HAP-1 (cell line): ENCODE measurements around the gene COL5A2.

ENCODE experiments used
- DNase-seq, 2 experiments: peaks; one replicate each; pipeline ENCODE4 v3.0.0-alpha.2; 2016 to 2020; ENCODE audit warnings: low spot score in 2 of 2
- H3K27me3 ChIP-seq: fragments of 250-450 bp; sonication (Bioruptor Pico); 2 replicates; pipeline ENCODE4 v1.5.1; 2020; ENCODE audit warnings: low read depth, mild to moderate bottlenecking, moderate library complexity
- H3K36me3 ChIP-seq: fragments of 250-450 bp; sonication (Bioruptor Pico); replicated peaks from 2 replicates; pipeline ENCODE4 v1.5.1; 2020; ENCODE audit warnings: mild to moderate bottlenecking
- H3K4me1 ChIP-seq: fragments of 250-450 bp; sonication (Bioruptor Pico); 2 replicates; pipeline ENCODE4 v1.5.1; 2020; ENCODE audit warnings: mild to moderate bottlenecking
- H3K4me3 ChIP-seq: fragments of 250-450 bp; sonication (Bioruptor Pico); 2 replicates; pipeline ENCODE4 v1.5.1; 2020; ENCODE audit warnings: mild to moderate bottlenecking, moderate library complexity
- H3K9me3 ChIP-seq: fragments of 250-450 bp; sonication (Bioruptor Pico); 2 replicates; pipeline ENCODE4 v1.5.1; 2020; ENCODE audit warnings: mild to moderate bottlenecking, moderate library complexity
- in situ Hi-C: fragments of 300-500 bp; cut with MboI; formaldehyde crosslinking; loops from 3 replicates; pipeline ENCODE4 v1.14.3; 2020; ENCODE audit warnings: low sequenced_read_pairs, inconsistent platforms, mixed read lengths

COL5A2 gene

DNA sequence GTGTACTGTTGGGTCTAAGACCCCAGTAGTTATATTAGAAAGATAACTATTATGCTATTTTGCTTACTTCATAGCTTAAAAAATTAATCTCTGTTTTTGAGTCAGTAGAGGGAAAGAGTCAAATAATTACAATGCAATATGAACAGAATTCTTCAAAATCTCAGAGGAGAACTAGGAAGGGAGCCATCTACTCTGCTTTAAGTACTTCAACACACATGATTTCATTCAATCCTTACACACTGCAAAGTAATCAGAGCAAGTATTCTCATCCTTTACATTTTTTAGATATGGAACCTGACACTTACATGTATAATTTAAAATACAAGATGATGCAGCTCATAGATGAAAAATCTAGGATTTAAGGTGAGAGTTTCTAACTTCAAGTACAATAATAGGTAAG is 27.7 kb downstream of the COL5A2 start:
- H3K4me1 ChIP-seq = peaks cover 3% of the 10 kb centered on the region; the same call in 1 of the 2 replicates
- H3K9me3 ChIP-seq = no peaks in the 10 kb centered on the region
- DNase-seq = no peak
- H3K36me3 ChIP-seq = no peaks in the 10 kb centered on the region
- no peaks in the 10 kb centered on the region for H3K27me3 ChIP-seq
- no peak overlapping the region for H3K4me3 ChIP-seq
- in situ Hi-C loops = no loop called here

DNA sequence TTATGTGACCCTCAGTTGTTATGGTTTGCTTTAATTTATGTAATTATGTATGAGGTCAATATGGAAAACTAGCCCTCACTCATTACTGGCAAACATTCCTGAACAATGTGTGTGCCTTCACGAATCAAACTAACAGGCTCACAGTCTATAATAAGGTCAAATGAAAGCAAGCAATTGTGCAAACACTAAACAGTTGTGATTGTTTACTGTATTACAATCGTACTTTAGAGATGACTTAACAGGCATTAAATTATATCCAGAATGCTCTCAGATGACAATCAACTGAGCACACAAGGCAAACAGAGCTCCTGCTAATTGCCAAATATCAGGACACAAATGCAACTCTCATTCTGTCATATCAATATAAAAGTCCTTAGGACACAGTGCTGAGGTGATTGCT is 29.5 kb downstream of the COL5A2 start:
- Histone ChIP-seq H3K4me3 (no peak overlapping the region), H3K27me3 (no peaks in the 10 kb centered on the region), H3K9me3 (no peaks in the 10 kb centered on the region), H3K4me1 (peaks cover 3% of the 10 kb centered on the region; the same call in 1 of the 2 replicates), H3K36me3 (no peaks in the 10 kb centered on the region)
- in situ Hi-C loops = no loop called here
- peak in 1 of 2 experiments; percentile 9 for DNase-seq

DNA sequence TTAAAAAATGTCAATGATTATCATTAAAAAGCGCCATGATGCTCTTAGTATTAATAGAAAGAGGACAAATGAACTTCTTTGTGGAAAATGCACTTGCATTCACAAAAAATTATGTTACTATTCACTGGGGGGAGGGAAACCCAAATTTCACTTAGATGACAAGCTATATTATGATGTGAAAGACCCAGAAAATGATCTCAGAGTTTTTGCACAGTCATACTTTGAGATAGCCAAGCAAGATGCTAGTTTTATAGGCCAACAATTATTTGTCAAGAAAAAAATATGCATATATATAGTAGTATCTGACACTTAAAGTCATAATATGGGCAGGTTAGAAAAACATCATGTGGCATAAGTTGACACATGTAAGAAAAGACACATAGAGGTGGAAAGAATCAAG is 31.6 kb downstream of the COL5A2 start:
- no peak for DNase-seq
- Histone ChIP-seq H3K4me1 (peaks cover 3% of the 10 kb centered on the region; the same call in 1 of the 2 replicates), H3K4me3 (no peak overlapping the region), H3K27me3 (no peaks in the 10 kb centered on the region), H3K36me3 (no peaks in the 10 kb centered on the region), H3K9me3 (no peaks in the 10 kb centered on the region)
- in situ Hi-C loops = no loop called here

DNA sequence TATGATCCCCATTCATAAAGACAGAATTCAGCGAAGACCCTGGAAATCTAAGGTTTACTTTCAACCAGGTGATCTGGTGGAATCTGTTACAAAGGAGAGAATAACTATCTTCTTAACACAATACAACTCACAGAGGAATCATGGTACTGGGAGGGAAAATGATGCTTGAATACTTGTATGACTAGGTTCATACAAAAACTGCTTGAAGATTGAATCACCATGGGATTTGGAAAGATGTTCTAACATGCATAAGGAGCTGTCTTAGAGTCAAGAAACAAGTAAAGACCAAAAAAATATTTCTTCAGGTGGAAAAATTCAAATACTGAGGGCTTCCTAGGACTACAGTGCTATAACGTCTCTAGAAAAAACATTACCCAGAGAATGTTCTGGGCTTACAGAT is 32.2 kb downstream of the COL5A2 start:
- no peak for DNase-seq
- in situ Hi-C loops = no loop called here
- Histone ChIP-seq H3K4me1 (peaks cover 3% of the 10 kb centered on the region; the same call in 1 of the 2 replicates), H3K9me3 (no peaks in the 10 kb centered on the region), H3K27me3 (no peaks in the 10 kb centered on the region), H3K4me3 (no peak overlapping the region), H3K36me3 (no peaks in the 10 kb centered on the region)

DNA sequence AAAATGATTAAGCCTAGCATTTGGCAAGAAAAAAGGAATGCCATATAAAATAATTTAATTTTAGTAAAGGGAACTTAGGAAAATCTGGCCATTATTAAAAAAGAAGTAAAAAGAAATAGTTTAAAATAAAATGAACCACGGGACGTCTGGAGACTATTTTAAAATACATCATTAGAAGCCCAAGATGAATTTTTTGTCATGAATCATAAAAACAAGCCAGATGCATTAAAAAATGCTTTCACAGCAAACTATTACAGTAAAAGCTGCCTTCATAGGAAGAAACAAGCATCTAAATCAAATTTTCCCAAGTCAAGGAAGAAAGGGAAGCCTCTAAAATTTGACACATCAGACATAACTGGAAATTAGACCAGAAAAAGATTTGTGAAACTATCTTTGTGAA is 33.0 kb downstream of the COL5A2 start:
- in situ Hi-C loops = no loop called here

DNA sequence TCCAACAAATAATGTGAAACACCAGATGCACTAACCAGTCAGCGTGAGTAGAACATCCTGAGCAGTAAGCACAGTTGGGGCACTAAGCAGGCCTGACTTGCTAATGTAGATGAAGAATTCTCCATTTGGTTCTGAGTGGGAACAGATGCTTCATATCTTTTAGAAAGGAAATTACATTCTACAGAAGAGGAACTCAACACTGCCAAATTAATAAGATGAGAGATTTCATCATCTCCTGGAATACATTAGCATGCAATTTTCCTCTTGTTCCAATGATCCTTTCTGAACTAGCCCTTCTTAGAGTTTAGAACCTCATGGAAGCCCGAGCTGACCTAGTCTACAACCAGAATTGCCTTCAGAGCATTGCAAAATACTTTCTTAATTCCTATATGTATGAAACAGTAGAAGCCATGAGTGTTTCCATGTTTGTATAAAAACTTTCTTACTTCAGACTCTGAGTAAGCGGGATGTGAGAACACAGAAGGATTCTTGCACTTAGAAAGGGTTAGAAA is 34.8 kb downstream of the COL5A2 start:
- Histone ChIP-seq H3K4me1 (peaks cover 6% of the 10 kb centered on the region), H3K9me3 (no peaks in the 10 kb centered on the region), H3K4me3 (no peak overlapping the region), H3K36me3 (no peaks in the 10 kb centered on the region), H3K27me3 (no peaks in the 10 kb centered on the region)
- in situ Hi-C loops = no loop called here
- no peak for DNase-seq

More for the DNA sequence above, 33.0 kb downstream of the COL5A2 start:
- H3K4me1 ChIP-seq = peaks cover 3% of the 10 kb centered on the region; the same call in 1 of the 2 replicates
- DNase-seq = no peak
- no peak overlapping the region for H3K4me3 ChIP-seq
- no peaks in the 10 kb centered on the region for H3K36me3 ChIP-seq
- no peaks in the 10 kb centered on the region for H3K27me3 ChIP-seq
- no peaks in the 10 kb centered on the region for H3K9me3 ChIP-seq

DNA sequence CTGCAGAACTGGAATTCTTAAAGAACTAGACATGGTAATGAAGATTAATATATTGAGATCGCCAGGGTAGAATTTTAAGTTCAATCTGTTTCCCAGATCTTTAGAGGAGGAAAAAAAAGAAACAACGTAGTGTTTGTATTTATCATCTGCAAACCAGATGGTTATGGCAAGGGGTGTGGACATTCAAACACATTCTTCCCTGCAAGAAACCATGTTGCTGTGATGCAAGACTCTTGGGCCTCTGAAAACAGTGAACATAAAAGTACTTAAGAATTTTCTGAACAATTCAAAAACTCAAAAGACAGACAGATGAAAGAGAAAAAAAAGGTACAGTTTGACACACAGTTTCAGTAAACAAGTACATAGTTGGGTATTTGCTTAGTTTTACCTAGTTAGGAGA is 35.6 kb downstream of the COL5A2 start:
- in situ Hi-C loops = no loop called here
- H3K9me3 ChIP-seq = no peaks in the 10 kb centered on the region
- H3K27me3 ChIP-seq = no peaks in the 10 kb centered on the region
- no peak overlapping the region for H3K4me3 ChIP-seq
- H3K4me1 ChIP-seq = peaks cover 4% of the 10 kb centered on the region
- DNase-seq = no peak
- no peaks in the 10 kb centered on the region for H3K36me3 ChIP-seq

DNA sequence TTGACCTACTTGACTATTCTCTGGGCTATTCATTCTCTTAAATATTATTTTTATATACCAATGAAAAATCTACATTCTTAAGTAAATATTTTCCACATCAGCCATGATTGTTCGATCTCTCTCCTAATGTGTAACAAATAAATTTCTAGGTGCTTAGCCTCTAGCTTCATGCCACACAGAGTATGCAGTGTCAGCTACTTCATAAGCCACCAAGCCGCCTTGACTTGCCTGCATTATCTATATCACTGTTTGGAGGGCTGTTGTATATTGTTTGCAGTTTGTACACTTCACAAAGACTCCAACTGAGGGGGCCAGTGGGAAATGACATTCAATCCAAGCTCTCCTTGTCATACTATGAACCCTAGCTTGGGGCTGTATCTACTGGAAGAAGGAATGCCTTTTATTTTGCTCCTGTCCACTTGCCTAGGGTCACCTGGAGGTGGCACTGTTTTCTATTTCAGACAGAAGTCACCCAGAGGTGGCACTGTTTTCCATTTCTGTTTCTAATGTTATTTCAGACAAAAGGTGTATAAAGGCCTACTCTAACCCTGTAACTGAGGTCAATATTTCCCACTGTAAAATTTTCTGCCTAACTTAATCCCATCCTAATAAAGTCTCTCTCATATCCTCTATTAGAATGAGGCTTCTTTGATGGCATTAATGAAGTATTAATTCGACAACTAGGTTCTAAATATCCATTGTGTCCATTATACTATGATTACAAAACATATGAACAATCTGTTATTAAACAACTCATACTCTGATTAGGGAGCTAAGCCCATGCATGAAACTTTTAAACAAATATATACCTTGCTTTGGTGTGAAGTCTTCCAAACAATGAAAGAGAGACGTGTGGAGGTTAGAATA is 36.4 kb downstream of the COL5A2 start:
- no peaks in the 10 kb centered on the region for H3K9me3 ChIP-seq
- H3K36me3 ChIP-seq = no peaks in the 10 kb centered on the region
- H3K4me1 ChIP-seq = peaks cover 4% of the 10 kb centered on the region
- DNase-seq = peak; percentile 64 to 79
- in situ Hi-C loops = no loop called here
- no peak overlapping the region for H3K4me3 ChIP-seq
- H3K27me3 ChIP-seq = no peaks in the 10 kb centered on the region

DNA sequence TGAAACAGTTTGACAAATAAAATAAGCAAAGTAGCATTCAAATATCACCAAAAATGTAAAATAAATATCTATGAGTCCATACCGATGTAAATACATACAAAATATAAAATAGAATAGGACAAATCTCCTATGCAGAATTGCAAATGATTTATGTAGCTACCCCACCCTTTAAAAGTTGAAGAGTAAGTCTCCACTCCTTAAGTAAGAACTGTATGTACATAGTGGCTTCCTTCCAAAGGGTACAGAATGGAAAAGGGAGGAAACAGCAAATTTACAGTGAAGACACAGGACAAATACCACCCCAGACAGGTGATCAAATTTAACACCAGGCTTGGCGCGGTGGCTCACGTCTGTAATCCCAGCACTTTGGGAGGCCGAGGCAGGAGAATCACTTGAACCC is 40.8 kb downstream of the COL5A2 start:
- no peaks in the 10 kb centered on the region for H3K9me3 ChIP-seq
- in situ Hi-C loops = no loop called here
- no peaks in the 10 kb centered on the region for H3K27me3 ChIP-seq
- no peak overlapping the region for H3K4me3 ChIP-seq
- H3K36me3 ChIP-seq = no peaks in the 10 kb centered on the region
- DNase-seq = no peak
- peaks cover 4% of the 10 kb centered on the region for H3K4me1 ChIP-seq

DNA sequence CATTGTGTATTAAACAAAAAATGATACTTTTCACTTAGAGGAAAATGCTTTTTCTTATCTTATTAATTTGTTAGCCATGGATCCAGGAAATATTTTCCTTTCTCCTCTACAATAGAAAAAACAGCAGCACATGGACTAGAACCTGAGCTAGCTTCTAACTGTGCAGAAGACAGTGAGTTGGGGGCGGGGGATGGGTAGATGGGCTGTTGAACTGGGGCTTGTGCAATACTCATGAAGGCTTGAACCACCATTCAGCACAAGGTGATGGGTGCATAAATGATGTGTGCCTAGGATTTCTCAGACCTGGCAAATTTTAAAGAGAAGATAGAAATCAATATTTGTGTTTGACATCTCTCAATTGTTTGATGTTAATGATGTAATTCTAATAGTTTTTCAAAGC is 42.0 kb downstream of the COL5A2 start:
- DNase-seq = no peak
- H3K36me3 ChIP-seq = no peaks in the 10 kb centered on the region
- in situ Hi-C loops = no loop called here
- no peaks in the 10 kb centered on the region for H3K9me3 ChIP-seq
- peaks cover 4% of the 10 kb centered on the region; the same call in 1 of the 2 replicates for H3K4me1 ChIP-seq
- no peak overlapping the region for H3K4me3 ChIP-seq
- no peaks in the 10 kb centered on the region for H3K27me3 ChIP-seq

DNA sequence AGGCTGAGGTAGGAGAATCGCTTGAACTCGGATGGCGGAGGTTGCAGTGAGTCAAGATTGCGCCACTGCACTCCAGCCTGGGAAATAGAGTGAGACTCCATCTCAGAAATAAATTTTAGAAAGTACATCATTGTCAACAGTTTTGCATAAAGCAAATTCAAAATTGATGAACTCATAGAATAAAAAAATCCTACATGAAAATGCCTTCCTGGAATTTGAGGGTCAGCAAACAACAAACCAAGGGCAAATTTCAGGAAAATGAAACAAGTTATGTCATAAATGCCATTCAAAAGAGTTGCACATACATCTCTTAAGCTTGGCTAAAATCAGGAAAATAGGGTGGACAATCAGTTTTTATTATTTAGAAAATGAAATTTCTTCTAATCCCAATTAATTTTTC is 45.1 kb downstream of the COL5A2 start:
- Histone ChIP-seq H3K36me3 (no peaks in the 10 kb centered on the region), H3K27me3 (no peaks in the 10 kb centered on the region), H3K4me1 (no peaks in the 10 kb centered on the region), H3K4me3 (no peak overlapping the region), H3K9me3 (no peaks in the 10 kb centered on the region)
- in situ Hi-C loops = no loop called here
- no peak for DNase-seq

DNA sequence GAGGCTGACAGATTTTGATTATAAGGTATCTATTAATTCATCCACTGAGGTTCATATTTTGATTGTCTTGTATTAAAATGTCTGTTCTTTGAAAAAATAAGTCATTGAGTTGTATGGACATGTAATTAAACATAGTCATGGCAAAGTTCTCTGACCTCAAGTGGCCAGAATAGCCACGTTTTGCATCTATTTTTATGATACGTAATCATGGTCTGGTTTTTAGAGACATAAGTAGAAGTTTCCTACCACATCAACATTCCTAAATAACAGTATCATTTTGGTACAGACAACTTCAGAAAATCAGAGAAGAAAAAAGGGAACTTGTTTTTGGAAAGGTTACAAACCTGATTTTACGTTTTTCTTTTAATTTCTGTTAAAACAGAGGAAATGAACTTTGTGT is 47.6 kb downstream of the COL5A2 start:
- in situ Hi-C loops = no loop called here
- H3K4me3 ChIP-seq = no peak overlapping the region
- H3K9me3 ChIP-seq = no peaks in the 10 kb centered on the region
- H3K27me3 ChIP-seq = no peaks in the 10 kb centered on the region
- H3K4me1 ChIP-seq = no peaks in the 10 kb centered on the region
- no peak for DNase-seq
- no peaks in the 10 kb centered on the region for H3K36me3 ChIP-seq

DNA sequence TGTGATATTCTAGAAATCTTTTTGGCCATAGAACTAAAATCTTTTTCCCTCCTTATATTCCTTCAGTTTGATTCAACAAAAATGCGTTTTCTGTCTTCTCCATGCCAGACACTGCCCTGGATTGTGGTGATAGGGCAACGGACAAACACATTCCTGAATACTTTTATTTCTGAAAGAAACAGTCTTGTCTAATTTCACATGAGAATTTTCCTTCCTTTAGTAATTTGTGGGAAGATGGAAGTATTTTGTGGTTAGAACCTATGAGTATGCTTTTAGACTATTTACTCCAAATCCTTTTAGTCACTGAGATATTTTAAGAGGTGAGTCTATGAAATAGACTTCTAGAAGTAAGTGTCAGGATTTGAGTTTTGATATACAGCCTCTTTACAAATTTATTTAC is 49.6 kb downstream of the COL5A2 start:
- H3K36me3 ChIP-seq = no peaks in the 10 kb centered on the region
- no peaks in the 10 kb centered on the region for H3K4me1 ChIP-seq
- H3K9me3 ChIP-seq = no peaks in the 10 kb centered on the region
- in situ Hi-C loops = no loop called here
- no peak for DNase-seq
- H3K27me3 ChIP-seq = no peaks in the 10 kb centered on the region
- H3K4me3 ChIP-seq = no peak overlapping the region

DNA sequence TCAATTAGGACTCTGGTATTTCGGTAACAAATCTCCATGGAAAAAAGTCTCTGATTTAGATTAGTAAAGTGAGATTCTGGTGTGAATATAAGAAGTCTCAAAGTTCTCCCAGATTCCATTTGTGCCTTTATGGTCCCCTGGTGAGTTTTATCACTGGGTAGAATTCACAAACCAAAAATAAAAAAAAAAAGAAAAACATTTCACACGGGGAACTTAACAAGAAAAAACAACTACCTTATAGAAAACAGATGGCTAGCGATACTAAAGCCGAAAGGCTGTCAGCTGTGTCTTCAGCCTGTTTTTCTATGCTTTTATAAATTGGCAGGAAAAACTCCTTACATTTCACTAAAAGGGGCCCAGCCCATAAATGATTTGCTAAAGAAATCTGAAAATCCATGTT is 50.6 kb downstream of the COL5A2 start:
- H3K27me3 ChIP-seq = no peaks in the 10 kb centered on the region
- H3K36me3 ChIP-seq = no peaks in the 10 kb centered on the region
- in situ Hi-C loops = no loop called here
- DNase-seq = no peak
- H3K4me3 ChIP-seq = no peak overlapping the region
- H3K9me3 ChIP-seq = no peaks in the 10 kb centered on the region
- no peaks in the 10 kb centered on the region for H3K4me1 ChIP-seq
